Calu3 (cell line): ENCODE measurements around the gene SSBP3. TPM values are rescaled to one million over a fixed set of nuclear protein-coding genes. Genes with fewer than 3 reads are reported as not detected.

Experiments
- BruUV-seq: library from RNA; stranded (reverse); fragments of 400-500 nt; replicated peaks from 2 replicates; lab custom pipeline; 2021; lab: Mats Ljungman, UMichigan
- CTCF ChIA-PET: fragments of 300-600 bp; sonication (Branson Sonifier 250); formaldehyde crosslinking; loops from one replicate; lab custom pipeline; 2022; ENCODE audit warnings: antibody characterized with exemption; lab: Charles Lee
- DNase-seq: peaks from one replicate; pipeline ENCODE4 v3.0.0; 2022
- H3K27ac Mint-ChIP-seq: one replicate; pipeline ENCODE4 v1.8.0; 2022; ENCODE audit warnings: mixed read lengths; ENCODE audit not compliant: unreplicated experiment
- H3K27me3 Mint-ChIP-seq: one replicate; pipeline ENCODE4 v1.8.0; 2022; ENCODE audit warnings: mixed read lengths; ENCODE audit not compliant: unreplicated experiment
- H3K36me3 Mint-ChIP-seq: one replicate; pipeline ENCODE4 v1.8.0; 2022; ENCODE audit warnings: mild to moderate bottlenecking, moderate library complexity, mixed read lengths; ENCODE audit not compliant: insufficient read depth, unreplicated experiment
- H3K4me1 Mint-ChIP-seq: one replicate; pipeline ENCODE4 v1.8.0; 2022; ENCODE audit warnings: mild to moderate bottlenecking, low read depth, mixed read lengths; ENCODE audit not compliant: unreplicated experiment
- H3K4me3 Mint-ChIP-seq: one replicate; pipeline ENCODE4 v1.8.0; 2022; ENCODE audit warnings: mild to moderate bottlenecking, low read depth, moderate library complexity, mixed read lengths; ENCODE audit not compliant: unreplicated experiment
- H3K9me3 Mint-ChIP-seq: one replicate; pipeline ENCODE4 v1.8.0; 2022; ENCODE audit warnings: low read depth, mixed read lengths; ENCODE audit not compliant: unreplicated experiment
- intact Hi-C: fragments of 100-400 bp; cut with micrococcal nuclease; formaldehyde crosslinking; loops from one replicate; pipeline ENCODE4 v1.10.0; 2022; ENCODE audit not compliant: unreplicated experiment
- total RNA-seq: library from RNA; stranded (reverse); gene quantifications from 2 replicates; pipeline ENCODE4 v1.2.3, GENCODE V29; 2022
- TF ChIP-seq, protein P1 (sequence below): fragments of 200-600 bp; IDR thresholded peaks from one replicate; pipeline ENCODE4 v1.8.0; 2022; ENCODE audit warnings: antibody characterized with exemption; ENCODE audit not compliant: unreplicated experiment

Gene SSBP3
- total RNA-seq, 1 experiment from 2014 or later, result 16.6 TPM

DNA sequence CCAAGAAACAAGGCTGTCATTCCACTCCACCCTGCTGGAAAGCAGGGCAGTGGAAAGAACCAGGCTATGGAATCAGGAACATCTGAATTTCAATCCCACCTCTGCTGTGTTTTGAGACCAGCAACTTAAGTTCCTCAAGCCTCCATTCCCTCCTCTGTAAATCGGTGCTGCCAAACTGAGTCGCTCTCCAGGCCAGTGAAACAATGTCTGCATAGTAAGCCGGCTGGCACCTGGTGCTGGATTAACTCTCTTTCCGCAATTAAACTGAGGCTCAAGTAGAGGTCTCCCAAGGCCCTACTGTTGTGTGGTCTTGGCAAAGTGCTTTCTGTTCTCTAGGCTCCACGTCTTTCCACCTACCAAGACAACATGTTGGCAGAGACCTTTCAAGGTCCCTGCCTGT lies 65.3 kb downstream of the SSBP3 start:
- Mint-ChIP-seq H3K36me3 (no peaks in the 10 kb centered on the region), H3K4me3 (no peak overlapping the region), H3K9me3 (no peaks in the 10 kb centered on the region), H3K27me3 (no peaks in the 10 kb centered on the region), H3K4me1 (no peaks in the 10 kb centered on the region), H3K27ac (no peak overlapping the region)
- TF ChIP-seq, protein P1, sequence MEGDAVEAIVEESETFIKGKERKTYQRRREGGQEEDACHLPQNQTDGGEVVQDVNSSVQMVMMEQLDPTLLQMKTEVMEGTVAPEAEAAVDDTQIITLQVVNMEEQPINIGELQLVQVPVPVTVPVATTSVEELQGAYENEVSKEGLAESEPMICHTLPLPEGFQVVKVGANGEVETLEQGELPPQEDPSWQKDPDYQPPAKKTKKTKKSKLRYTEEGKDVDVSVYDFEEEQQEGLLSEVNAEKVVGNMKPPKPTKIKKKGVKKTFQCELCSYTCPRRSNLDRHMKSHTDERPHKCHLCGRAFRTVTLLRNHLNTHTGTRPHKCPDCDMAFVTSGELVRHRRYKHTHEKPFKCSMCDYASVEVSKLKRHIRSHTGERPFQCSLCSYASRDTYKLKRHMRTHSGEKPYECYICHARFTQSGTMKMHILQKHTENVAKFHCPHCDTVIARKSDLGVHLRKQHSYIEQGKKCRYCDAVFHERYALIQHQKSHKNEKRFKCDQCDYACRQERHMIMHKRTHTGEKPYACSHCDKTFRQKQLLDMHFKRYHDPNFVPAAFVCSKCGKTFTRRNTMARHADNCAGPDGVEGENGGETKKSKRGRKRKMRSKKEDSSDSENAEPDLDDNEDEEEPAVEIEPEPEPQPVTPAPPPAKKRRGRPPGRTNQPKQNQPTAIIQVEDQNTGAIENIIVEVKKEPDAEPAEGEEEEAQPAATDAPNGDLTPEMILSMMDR, result no peak
- BruUV-seq, result no TSS peak
- no peak for DNase-seq
- intact Hi-C loops, result no loop called here
- CTCF ChIA-PET, result no interaction called here

DNA sequence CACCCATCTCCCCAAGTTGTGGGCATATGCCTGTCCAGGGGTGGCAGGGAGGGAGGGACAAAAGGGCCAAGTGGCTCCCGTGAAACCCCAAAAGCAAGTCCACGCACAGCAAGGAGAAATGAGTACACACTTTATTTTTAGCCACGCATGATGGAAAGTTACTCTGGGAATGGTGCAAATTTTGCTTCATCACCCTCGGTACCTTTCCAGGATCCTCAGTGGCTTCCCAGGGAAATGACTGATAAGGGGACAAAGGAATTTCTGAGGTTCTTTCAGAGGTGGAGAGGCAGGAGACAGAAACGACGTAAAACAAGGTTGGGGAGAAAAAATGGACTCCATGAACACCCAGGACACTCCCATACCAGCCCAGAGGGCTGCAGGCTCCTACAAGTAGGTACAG lies 65.8 kb downstream of the SSBP3 start:
- Mint-ChIP-seq H3K9me3 (no peaks in the 10 kb centered on the region), H3K4me1 (no peaks in the 10 kb centered on the region), H3K27ac (no peak overlapping the region), H3K27me3 (no peaks in the 10 kb centered on the region), H3K4me3 (no peak overlapping the region), H3K36me3 (no peaks in the 10 kb centered on the region)
- no TSS peak for BruUV-seq
- CTCF ChIA-PET, result no interaction called here
- TF ChIP-seq, protein P1, result no peak
- intact Hi-C loops, result no loop called here
- no peak for DNase-seq

DNA sequence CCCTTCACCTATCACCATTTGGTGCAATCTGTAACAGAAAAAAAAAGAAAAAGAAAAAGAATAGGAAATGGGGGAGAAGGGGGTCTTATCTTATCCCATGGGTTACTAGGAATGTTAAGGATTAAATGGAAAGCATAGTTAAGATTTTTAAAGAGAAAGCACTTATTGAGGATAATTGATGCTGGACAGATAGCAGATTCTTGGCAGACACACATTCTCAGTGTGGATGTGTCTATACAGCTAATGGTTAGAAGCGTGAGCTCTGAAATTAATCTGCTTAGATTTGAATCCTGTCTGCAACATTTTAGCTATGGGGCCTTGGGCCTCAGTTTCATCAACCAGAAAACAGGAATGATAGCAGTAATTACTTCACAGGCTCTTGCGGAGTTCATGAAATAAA lies 67.1 kb downstream of the SSBP3 start:
- no peak for DNase-seq
- H3K4me1 Mint-ChIP-seq, result no peaks in the 10 kb centered on the region
- no peaks in the 10 kb centered on the region for H3K36me3 Mint-ChIP-seq
- TF ChIP-seq, protein P1, result no peak
- intact Hi-C loops, result no loop called here
- H3K27me3 Mint-ChIP-seq, result no peaks in the 10 kb centered on the region
- CTCF ChIA-PET, result no interaction called here
- no TSS peak for BruUV-seq
- no peak overlapping the region for H3K27ac Mint-ChIP-seq
- no peaks in the 10 kb centered on the region for H3K9me3 Mint-ChIP-seq
- H3K4me3 Mint-ChIP-seq, result no peak overlapping the region

DNA sequence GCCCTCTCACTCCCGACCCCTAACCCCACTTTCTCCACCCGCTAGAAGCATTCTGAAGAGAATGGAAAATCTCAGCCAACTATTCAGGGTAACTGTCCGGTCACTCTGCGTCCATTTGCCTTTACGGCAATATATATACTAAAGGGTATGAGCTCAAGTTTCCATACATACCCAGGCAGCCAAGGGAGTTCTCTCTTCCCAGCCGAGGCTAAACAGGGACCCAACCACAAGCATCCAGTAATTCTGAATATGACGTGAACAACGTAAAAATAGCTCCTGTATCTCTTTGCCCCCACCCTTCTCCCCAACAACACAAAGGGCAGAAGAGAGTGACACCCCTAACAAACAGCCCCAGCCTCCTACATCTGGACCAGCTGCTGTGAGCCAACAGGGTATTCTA lies 67.7 kb downstream of the SSBP3 start:
- H3K36me3 Mint-ChIP-seq, result no peaks in the 10 kb centered on the region
- no peaks in the 10 kb centered on the region for H3K27me3 Mint-ChIP-seq
- no peaks in the 10 kb centered on the region for H3K4me1 Mint-ChIP-seq
- TF ChIP-seq, protein P1, result no peak
- no TSS peak for BruUV-seq
- H3K4me3 Mint-ChIP-seq, result no peak overlapping the region
- no peak for DNase-seq
- CTCF ChIA-PET, result interaction anchor here (0.5 kb wide), 1 partner anchor 253 kb away, joined by 3 read pairs; no protein-coding TSS in a partner anchor
- intact Hi-C loops, result no loop called here
- no peaks in the 10 kb centered on the region for H3K9me3 Mint-ChIP-seq
- H3K27ac Mint-ChIP-seq, result no peak overlapping the region
